Fibroblast of the aortic adventitia (primary cell): ENCODE measurements around the gene SYTL1. TPM values are rescaled to one million over a fixed set of nuclear protein-coding genes. Genes with fewer than 3 reads are reported as not detected.

Experiments
- DNase-seq: peaks from one replicate; pipeline ENCODE4 v3.0.0-alpha.2; 2010; ENCODE audit warnings: low read depth
- H3K4me3 ChIP-seq: 2 replicates; pipeline ENCODE4 v1.5.1; 2011; ENCODE audit warnings: low read depth, mild to moderate bottlenecking, control low read depth, low read length, moderate library complexity
- small RNA-seq: library from RNA; depleted of rRNA; stranded (forward); fragments of <200 nt; gene quantifications from one replicate; pipeline ENCODE3, GENCODE V24; 2012
- total RNA-seq: library from RNA; depleted of rRNA; stranded (reverse); fragments of >200 nt; gene quantifications from 2 replicates; pipeline ENCODE4 v1.2.3, GENCODE V29; 2012; ENCODE audit warnings: low replicate concordance
- TF ChIP-seq, protein P1 (sequence below): IDR thresholded peaks from 2 replicates; pipeline ENCODE4 v1.5.1; 2011; ENCODE audit warnings: mild to moderate bottlenecking, low read length, control low read depth, inconsistent platforms; ENCODE audit not compliant: insufficient read depth

Gene SYTL1
- total RNA-seq, 1 donor = 0.09 TPM

DNA sequence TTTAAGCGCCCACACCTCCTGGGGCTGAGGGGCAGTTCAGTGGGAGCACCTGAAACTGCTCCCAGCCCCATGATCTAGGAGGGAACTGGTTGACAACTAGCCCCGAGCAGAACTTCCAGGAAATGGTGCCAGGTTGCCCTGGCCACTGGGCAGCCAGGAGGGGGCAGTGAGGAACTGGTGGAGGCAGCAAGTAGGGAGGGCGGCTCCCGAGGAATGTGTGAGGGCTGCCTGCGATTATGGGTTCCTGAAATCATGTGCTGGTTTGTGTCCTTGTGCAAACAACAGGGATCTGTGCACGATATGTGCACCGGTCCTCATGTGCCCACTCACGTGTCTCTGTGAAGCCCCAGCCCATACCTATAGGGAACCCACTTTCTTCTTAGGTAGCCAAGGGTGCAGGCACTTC lies 60.5 kb downstream of the SYTL1 start:
- TF ChIP-seq, protein P1, sequence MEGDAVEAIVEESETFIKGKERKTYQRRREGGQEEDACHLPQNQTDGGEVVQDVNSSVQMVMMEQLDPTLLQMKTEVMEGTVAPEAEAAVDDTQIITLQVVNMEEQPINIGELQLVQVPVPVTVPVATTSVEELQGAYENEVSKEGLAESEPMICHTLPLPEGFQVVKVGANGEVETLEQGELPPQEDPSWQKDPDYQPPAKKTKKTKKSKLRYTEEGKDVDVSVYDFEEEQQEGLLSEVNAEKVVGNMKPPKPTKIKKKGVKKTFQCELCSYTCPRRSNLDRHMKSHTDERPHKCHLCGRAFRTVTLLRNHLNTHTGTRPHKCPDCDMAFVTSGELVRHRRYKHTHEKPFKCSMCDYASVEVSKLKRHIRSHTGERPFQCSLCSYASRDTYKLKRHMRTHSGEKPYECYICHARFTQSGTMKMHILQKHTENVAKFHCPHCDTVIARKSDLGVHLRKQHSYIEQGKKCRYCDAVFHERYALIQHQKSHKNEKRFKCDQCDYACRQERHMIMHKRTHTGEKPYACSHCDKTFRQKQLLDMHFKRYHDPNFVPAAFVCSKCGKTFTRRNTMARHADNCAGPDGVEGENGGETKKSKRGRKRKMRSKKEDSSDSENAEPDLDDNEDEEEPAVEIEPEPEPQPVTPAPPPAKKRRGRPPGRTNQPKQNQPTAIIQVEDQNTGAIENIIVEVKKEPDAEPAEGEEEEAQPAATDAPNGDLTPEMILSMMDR = peak; percentile 70
- peak; percentile 73 for DNase-seq
- no peak overlapping the region for H3K4me3 ChIP-seq

DNA sequence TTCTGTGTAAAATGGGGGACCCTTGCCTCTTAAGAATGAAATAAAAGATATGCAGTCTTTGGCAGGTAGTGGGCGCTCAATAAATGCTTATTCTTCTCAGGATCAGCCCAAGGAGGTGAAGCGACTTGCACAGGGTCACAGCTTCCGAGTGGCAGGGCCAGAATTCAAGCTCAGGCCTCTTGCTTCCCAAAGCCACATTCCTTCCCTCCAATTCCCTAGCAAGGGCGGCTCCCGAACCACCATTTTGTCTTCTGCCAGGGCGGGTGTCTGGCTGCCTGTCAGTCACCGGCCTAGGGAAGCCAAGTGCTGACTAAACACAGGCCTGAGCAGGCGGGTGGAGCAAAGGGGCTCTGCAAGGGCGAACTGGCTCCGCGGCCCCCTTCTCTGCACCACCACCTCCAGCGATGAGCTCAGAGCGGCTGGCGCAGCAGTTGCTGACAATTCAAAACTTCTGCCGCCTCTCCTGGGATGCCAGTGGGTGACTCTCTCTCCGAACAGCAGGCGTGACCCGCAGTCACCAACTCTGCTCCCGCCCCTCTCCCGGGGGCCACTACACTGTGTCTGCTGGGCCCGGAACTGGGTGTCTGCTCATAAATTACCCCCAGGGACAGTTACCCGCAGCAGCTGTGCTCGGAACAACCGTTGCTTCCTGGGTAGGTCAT lies 61.4 kb downstream of the SYTL1 start:
- TF ChIP-seq, protein P1 = peak; percentile 33
- no peak overlapping the region for H3K4me3 ChIP-seq
- DNase-seq = peak; percentile 82

Small RNA genes within 50 kb of the gene (small RNA-seq; reads per million reads assigned to genes)
- 0.45 reads per million for gene RNU6-48P

Other genes with a start within 250 kb of the SYTL1 start
- 1.3 and 7.4 TPM in 2 replicates for gene SLC9A1, start 186.9 kb upstream of the SYTL1 start, total RNA-seq
- gene WDTC1, start 107.4 kb upstream of the SYTL1 start, total RNA-seq = 11.0 and 24.7 TPM in 2 replicates
- gene TMEM222, start 19.9 kb upstream of the SYTL1 start, total RNA-seq = 19.0 and 31.4 TPM in 2 replicates
- gene MAP3K6, start 24.9 kb downstream of the SYTL1 start, total RNA-seq = 13.0 and 18.2 TPM in 2 replicates
- not detected in 2 replicates for gene FCN3, start 32.8 kb downstream of the SYTL1 start, total RNA-seq
- gene CD164L2, start 41.3 kb downstream of the SYTL1 start, total RNA-seq = not detected in 2 replicates
- gene GPR3, start 50.6 kb downstream of the SYTL1 start, total RNA-seq = 0.99 TPM in 1 of 2 replicates, not detected in the other
- 33.0 and 37.9 TPM in 2 replicates for gene WASF2, start 148.1 kb downstream of the SYTL1 start, total RNA-seq